Measurements from ENCODE around the gene ATF2.
A peak's percentile ranks its signal among the peaks of the same experiment; 100 is the strongest.

- TF ChIP-seq CTCF (IDR thresholded peaks at IDR 0.05), result peak in 2 of 3 experiments; percentile 12 to 38
- TF ChIP-seq POLR2A (IDR thresholded peaks at IDR 0.05), result no peak
Measured at GRCh38 chr2:175030380-175031271, 137.4 kb downstream of the ATF2 start.

Data from vagina (tissue), 2 donors.